ENCODE data around the gene NEDD4L. TPM values are rescaled to one million over a fixed set of nuclear protein-coding genes. Genes with fewer than 3 reads are reported as not detected.
"Not testable (repeated sequence)": the region's sequence is repeated elsewhere in the genome, so short reads cannot be mapped to it uniquely, and the experiment has no call there.

Gene NEDD4L
- total RNA-seq, 1 experiment from 2014 or later = 108 TPM

DNA sequence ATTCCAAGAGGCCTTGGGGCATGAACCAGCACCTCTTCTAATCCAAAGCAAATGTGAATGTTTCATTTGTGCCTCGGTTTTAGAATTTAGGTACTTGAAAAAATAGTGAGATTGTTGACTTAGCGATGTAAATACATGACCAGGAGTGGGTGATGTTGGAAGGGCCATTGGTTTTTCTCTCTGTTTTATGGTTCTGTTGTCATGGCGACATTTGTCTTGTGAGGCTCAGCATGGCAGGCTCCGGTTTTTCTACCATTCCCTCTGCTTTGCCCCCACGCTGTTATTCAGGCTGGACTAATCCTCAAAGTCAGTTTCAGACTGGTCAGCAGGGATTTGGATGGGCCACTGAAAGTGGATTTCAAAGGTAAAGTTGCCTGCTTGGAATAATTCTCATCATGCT lies 329.5 kb downstream of the NEDD4L start:
- DNase-seq (ENCODE audit: unreplicated experiment) = no peak
- no peaks in the 10 kb centered on the region for H3K27me3 Mint-ChIP-seq (ENCODE audit: insufficient read depth, unreplicated experiment)
- H3K4me3 Mint-ChIP-seq (ENCODE audit: unreplicated experiment) = no peak overlapping the region
- intact Hi-C loops (cut with micrococcal nuclease) = no loop called here
- H3K4me1 Mint-ChIP-seq (ENCODE audit: insufficient read depth, unreplicated experiment) = no peaks in the 10 kb centered on the region
- H3K36me3 Mint-ChIP-seq (ENCODE audit: insufficient read depth, unreplicated experiment) = peaks cover 91% of the 10 kb centered on the region
- POLR2A ChIA-PET = interaction anchor here (0.7 kb wide), 1 partner anchor 106 kb away, joined by 3 read pairs; no protein-coding TSS in a partner anchor
- no peaks in the 10 kb centered on the region for H3K9me3 Mint-ChIP-seq (ENCODE audit: unreplicated experiment)
- TF ChIP-seq, protein P1, sequence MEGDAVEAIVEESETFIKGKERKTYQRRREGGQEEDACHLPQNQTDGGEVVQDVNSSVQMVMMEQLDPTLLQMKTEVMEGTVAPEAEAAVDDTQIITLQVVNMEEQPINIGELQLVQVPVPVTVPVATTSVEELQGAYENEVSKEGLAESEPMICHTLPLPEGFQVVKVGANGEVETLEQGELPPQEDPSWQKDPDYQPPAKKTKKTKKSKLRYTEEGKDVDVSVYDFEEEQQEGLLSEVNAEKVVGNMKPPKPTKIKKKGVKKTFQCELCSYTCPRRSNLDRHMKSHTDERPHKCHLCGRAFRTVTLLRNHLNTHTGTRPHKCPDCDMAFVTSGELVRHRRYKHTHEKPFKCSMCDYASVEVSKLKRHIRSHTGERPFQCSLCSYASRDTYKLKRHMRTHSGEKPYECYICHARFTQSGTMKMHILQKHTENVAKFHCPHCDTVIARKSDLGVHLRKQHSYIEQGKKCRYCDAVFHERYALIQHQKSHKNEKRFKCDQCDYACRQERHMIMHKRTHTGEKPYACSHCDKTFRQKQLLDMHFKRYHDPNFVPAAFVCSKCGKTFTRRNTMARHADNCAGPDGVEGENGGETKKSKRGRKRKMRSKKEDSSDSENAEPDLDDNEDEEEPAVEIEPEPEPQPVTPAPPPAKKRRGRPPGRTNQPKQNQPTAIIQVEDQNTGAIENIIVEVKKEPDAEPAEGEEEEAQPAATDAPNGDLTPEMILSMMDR (IDR thresholded peaks at IDR 0.05; ENCODE audit: unreplicated experiment) = no peak
- peak overlapping the region; percentile 46 for H3K27ac Mint-ChIP-seq (ENCODE audit: low read depth, unreplicated experiment)
- CTCF ChIA-PET = no interaction called here
- no TSS peak for BruUV-seq (replicated peaks)

DNA sequence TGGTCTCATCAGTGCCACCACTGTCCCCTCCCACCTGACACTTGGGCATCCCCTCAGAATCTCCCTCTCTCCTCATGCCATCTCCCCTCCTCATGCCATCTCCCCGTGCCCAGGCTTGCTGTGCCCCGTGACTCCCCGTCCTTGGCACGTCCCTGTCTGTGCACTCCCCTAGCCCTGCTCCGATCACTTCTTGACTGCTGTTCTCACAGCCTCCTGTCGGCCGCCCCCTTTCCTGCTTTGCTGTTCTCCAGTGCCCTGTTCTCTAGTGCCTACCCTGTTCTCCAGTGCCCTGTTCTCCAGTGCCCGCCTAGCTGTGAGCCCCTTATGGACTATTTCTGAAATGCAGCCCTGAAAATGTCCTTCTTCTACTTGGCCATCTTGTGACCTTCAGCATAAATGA lies 331.0 kb downstream of the NEDD4L start:
- BruUV-seq (replicated peaks) = no TSS peak
- peaks cover 80% of the 10 kb centered on the region for H3K36me3 Mint-ChIP-seq (ENCODE audit: insufficient read depth, unreplicated experiment)
- H3K4me1 Mint-ChIP-seq (ENCODE audit: insufficient read depth, unreplicated experiment) = no peaks in the 10 kb centered on the region
- H3K27ac Mint-ChIP-seq (ENCODE audit: low read depth, unreplicated experiment) = no peak overlapping the region
- CTCF ChIA-PET = no interaction called here
- H3K9me3 Mint-ChIP-seq (ENCODE audit: unreplicated experiment) = no peaks in the 10 kb centered on the region
- no peaks in the 10 kb centered on the region for H3K27me3 Mint-ChIP-seq (ENCODE audit: insufficient read depth, unreplicated experiment)
- intact Hi-C loops (cut with micrococcal nuclease) = no loop called here
- no peak overlapping the region for H3K4me3 Mint-ChIP-seq (ENCODE audit: unreplicated experiment)
- no peak for DNase-seq (ENCODE audit: unreplicated experiment)
- POLR2A ChIA-PET = no interaction called here
- TF ChIP-seq, protein P1 (IDR thresholded peaks at IDR 0.05; ENCODE audit: unreplicated experiment) = no peak

DNA sequence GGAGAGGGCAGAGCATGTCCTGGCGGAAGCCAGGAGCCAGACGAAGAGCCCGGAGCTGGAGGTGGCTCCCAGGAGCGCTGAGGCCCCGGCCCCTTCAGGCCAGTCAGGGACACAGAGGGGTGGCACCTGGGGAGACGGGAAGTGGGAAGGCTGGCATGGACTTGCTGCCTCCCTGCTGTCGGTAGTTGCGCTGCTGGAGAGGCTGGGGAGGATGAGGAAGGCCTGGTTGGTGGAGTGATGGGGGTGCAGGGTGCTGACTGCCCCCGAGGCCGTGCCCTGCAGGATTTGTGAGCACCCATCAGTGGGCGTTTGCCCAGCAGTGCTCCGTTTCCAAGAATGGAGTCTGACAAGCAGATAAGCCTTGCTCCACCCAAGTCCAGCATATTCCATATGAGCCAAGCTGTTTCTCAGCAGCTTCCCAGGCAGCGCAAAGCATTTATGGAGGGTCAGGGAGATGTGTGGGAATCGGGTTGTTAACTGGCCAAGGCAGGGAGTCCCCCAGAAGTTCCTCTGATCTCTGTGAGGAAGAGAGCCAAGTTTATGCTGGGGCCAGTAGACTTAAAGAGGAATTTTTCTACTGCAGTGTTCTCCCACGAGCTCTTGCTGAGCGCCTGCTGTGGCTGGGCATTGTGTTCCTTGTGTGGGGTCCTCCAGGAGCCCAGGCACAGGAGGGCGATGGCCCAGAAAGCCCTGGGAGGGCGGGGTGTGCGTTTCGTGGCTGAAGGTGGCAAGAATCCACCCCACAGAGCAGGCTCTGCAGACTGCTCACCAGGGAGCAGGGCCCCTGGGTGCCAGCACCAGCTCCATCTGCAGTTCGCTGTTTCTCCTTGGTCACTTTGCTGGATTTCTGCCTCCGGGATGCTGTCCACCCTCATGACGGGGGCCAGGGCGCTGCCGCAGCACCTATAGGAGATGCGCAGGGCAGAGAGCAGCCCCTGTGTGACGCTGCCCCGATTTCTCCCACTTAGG lies 334.7 kb downstream of the NEDD4L start:
- POLR2A ChIA-PET = no interaction called here

DNA sequence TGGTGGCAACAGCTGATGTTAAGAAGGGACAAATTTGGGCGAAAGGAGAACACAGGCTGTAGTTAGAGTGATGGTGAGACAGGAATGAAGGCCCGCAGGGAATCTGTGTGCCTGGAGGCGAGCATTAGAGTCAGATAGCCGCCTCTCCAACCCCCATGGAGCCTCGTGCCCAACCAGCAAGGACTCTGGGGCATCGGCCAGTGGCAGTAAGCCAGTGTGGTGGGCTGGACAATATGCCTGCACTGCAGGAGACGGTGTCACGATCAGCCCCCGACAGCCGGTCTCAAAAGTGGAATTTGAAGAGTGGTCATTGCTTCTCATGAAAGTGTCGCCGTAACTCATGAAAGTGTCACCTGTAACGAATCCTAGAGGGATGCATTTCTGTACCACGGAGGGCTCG lies 335.4 kb downstream of the NEDD4L start:
- Mint-ChIP-seq H3K36me3 (ENCODE audit: insufficient read depth, unreplicated experiment) (peaks cover 67% of the 10 kb centered on the region), H3K4me1 (ENCODE audit: insufficient read depth, unreplicated experiment) (no peaks in the 10 kb centered on the region), H3K27me3 (ENCODE audit: insufficient read depth, unreplicated experiment) (no peaks in the 10 kb centered on the region), H3K4me3 (ENCODE audit: unreplicated experiment) (no peak overlapping the region), H3K9me3 (ENCODE audit: unreplicated experiment) (no peaks in the 10 kb centered on the region), H3K27ac (ENCODE audit: low read depth, unreplicated experiment) (no peak overlapping the region)
- POLR2A ChIA-PET = no interaction called here
- no peak for DNase-seq (ENCODE audit: unreplicated experiment)
- no TSS peak for BruUV-seq (replicated peaks)
- TF ChIP-seq, protein P1 (IDR thresholded peaks at IDR 0.05; ENCODE audit: unreplicated experiment) = no peak
- intact Hi-C loops (cut with micrococcal nuclease) = no loop called here
- CTCF ChIA-PET = no interaction called here

More for the DNA sequence above, 334.7 kb downstream of the NEDD4L start:
- H3K27ac Mint-ChIP-seq (ENCODE audit: low read depth, unreplicated experiment) = no peak overlapping the region
- no peaks in the 10 kb centered on the region for H3K9me3 Mint-ChIP-seq (ENCODE audit: unreplicated experiment)
- no TSS peak for BruUV-seq (replicated peaks)
- DNase-seq (ENCODE audit: unreplicated experiment) = no peak
- H3K36me3 Mint-ChIP-seq (ENCODE audit: insufficient read depth, unreplicated experiment) = peaks cover 65% of the 10 kb centered on the region
- TF ChIP-seq, protein P1 (IDR thresholded peaks at IDR 0.05; ENCODE audit: unreplicated experiment) = no peak
- CTCF ChIA-PET = no interaction called here
- H3K4me3 Mint-ChIP-seq (ENCODE audit: unreplicated experiment) = no peak overlapping the region
- intact Hi-C loops (cut with micrococcal nuclease) = no loop called here
- no peaks in the 10 kb centered on the region for H3K4me1 Mint-ChIP-seq (ENCODE audit: insufficient read depth, unreplicated experiment)
- H3K27me3 Mint-ChIP-seq (ENCODE audit: insufficient read depth, unreplicated experiment) = no peaks in the 10 kb centered on the region

DNA sequence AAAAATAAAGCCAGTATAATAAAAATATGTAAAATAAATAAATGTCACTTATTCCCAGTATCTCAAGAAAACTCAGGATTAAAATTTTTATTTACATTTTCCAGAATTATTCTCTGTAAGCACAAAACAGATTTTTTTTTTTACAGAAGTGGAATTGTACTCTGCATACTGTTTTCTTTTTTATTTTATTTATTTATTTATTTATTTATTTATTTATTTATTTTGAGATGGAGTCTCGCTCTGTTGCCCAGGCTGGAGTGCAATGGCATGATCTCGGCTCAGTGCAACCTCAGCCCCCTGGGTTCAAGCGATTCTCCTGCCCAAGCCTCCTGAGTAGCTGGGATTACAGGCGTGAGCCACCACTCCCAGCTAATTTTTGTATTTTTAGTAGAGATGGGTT lies 336.1 kb downstream of the NEDD4L start:
- POLR2A ChIA-PET; CTCF ChIA-PET; H3K27me3 Mint-ChIP-seq (ENCODE audit: insufficient read depth, unreplicated experiment); intact Hi-C loops (cut with micrococcal nuclease); H3K27ac Mint-ChIP-seq (ENCODE audit: low read depth, unreplicated experiment); H3K9me3 Mint-ChIP-seq (ENCODE audit: unreplicated experiment); H3K4me1 Mint-ChIP-seq (ENCODE audit: insufficient read depth, unreplicated experiment); DNase-seq (ENCODE audit: unreplicated experiment); H3K4me3 Mint-ChIP-seq (ENCODE audit: unreplicated experiment); BruUV-seq (replicated peaks): not testable (repeated sequence)
- peaks cover 67% of the 10 kb centered on the region for H3K36me3 Mint-ChIP-seq (ENCODE audit: insufficient read depth, unreplicated experiment)

Measured in MCF 10A (cell line).